ENCODE data around the gene HOXA2.

DNA sequence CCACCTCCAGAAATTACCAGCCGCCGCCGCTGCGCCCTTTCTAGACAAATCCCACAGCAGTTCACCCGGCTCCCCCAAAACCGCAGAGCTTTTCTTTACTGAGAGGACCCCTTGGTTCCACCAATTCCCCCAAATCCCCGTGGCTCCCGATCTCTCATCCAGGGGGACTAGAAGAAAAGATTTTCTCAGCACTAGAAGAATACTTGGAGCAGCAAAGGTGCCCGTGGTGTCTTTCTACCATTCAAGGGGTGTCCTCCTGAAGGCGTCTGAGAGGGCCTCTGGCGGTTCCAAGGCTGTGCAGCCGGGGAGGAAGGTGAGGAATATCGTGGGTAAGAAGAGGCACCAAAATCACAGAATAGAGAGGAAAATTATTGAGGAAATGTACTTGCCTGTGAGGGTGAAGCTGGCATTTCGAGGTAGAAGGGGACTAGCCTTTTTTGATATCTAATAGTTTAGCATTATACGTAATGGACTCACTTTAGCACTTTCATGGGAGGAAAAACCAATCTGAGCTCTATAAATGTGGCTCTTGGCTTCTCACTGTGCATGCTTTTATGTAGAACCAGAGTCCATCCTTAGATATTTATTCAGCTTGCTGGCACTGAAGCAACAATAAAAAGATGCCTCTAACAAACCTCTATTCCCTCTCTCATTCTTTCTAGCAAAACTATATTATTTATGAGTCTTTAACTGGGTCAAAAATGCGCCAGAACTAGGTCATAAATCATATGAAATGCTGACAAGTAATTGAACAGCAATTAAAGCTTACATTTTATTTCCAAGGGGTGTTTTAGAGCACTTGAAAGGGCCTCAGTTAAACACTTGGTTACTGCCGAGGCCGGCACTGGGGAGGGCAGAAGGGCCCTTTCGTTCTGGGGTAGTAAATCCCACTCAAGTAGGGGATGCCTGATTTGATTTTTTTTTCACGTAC lies 13.8 kb upstream of the HOXA2 start:
- TF ChIP-seq, protein P1, sequence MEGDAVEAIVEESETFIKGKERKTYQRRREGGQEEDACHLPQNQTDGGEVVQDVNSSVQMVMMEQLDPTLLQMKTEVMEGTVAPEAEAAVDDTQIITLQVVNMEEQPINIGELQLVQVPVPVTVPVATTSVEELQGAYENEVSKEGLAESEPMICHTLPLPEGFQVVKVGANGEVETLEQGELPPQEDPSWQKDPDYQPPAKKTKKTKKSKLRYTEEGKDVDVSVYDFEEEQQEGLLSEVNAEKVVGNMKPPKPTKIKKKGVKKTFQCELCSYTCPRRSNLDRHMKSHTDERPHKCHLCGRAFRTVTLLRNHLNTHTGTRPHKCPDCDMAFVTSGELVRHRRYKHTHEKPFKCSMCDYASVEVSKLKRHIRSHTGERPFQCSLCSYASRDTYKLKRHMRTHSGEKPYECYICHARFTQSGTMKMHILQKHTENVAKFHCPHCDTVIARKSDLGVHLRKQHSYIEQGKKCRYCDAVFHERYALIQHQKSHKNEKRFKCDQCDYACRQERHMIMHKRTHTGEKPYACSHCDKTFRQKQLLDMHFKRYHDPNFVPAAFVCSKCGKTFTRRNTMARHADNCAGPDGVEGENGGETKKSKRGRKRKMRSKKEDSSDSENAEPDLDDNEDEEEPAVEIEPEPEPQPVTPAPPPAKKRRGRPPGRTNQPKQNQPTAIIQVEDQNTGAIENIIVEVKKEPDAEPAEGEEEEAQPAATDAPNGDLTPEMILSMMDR (IDR thresholded peaks at IDR 0.05) = no peak
- TF ChIP-seq POLR2AphosphoS5 (IDR thresholded peaks at IDR 0.05) (no peak), POLR2A (IDR thresholded peaks at IDR 0.05) (no peak), EP300 (IDR thresholded peaks at IDR 0.05) (no peak)

Measured in suprapubic skin (tissue), 4 donors.